Liver (tissue), 9 donors: ENCODE data around the gene EXOSC5. TPM values are rescaled to one million over a fixed set of nuclear protein-coding genes. Genes with fewer than 3 reads are reported as not detected.
"Not testable (repeated sequence)": the region's sequence is repeated elsewhere in the genome, so short reads cannot be mapped to it uniquely, and the experiment has no call there.

Source experiments
- DNase-seq: peaks from one replicate; pipeline ENCODE4 v3.0.0-alpha.2; 2017; ENCODE audit warnings: low spot score
- H3K27ac ChIP-seq, 2 donors: one replicate each; pipeline ENCODE4 v1.7.0; 2013; ENCODE audit warnings: inconsistent platforms in 2 of 2, low read length in 2 of 2, control low read depth in 1 of 2, low read depth in 1 of 2, mild to moderate bottlenecking in 1 of 2
- H3K27me3 ChIP-seq, 4 donors: one replicate each; pipeline versions ENCODE4 v1.6.1 to v1.7.0; 2013; ENCODE audit warnings: low read length in 3 of 4, inconsistent platforms in 1 of 4, mild to moderate bottlenecking in 1 of 4, moderate library complexity in 1 of 4; ENCODE audit not compliant: control insufficient read depth in 4 of 4, insufficient read depth in 4 of 4
- H3K36me3 ChIP-seq, 4 donors: one replicate each; pipeline versions ENCODE4 v1.6.1 to v1.7.0; 2013; ENCODE audit warnings: low read length in 3 of 4, mild to moderate bottlenecking in 3 of 4, low read depth in 1 of 4, moderate library complexity in 1 of 4; ENCODE audit not compliant: control insufficient read depth in 4 of 4, insufficient read depth in 3 of 4
- H3K4me1 ChIP-seq, 4 donors: one replicate each; pipeline versions ENCODE4 v1.6.1 to v1.7.0; 2013; ENCODE audit warnings: low read length in 3 of 4, mild to moderate bottlenecking in 3 of 4, moderate library complexity in 1 of 4; ENCODE audit not compliant: control insufficient read depth in 4 of 4, insufficient read depth in 4 of 4
- H3K4me3 ChIP-seq, 3 donors: one replicate each; pipeline versions ENCODE4 v1.6.1 to v1.7.0; 2013; ENCODE audit warnings: low read length in 3 of 3, control low read depth in 1 of 3, low read depth in 1 of 3, mild to moderate bottlenecking in 1 of 3
- H3K9ac ChIP-seq, 2 donors: one replicate each; pipeline ENCODE4 v1.7.0; 2013; ENCODE audit warnings: low read length in 2 of 2, mild to moderate bottlenecking in 2 of 2, moderate library complexity in 2 of 2, control low read depth in 1 of 2, low read depth in 1 of 2
- H3K9me3 ChIP-seq, 4 donors: one replicate each; pipeline versions ENCODE4 v1.6.1 to v1.7.0; 2013; ENCODE audit warnings: low read length in 3 of 4; ENCODE audit not compliant: control insufficient read depth in 4 of 4
- ATF3 ChIP-seq: IDR thresholded peaks from 2 replicates; pipeline ENCODE4 v1.6.1; 2016; ENCODE audit warnings: antibody characterized with exemption
- EGR1 ChIP-seq, 2 donors: IDR thresholded peaks; 2 replicates each; pipeline ENCODE4 v1.6.1; 2016 to 2018; ENCODE audit warnings: antibody characterized with exemption in 2 of 2, low read depth in 2 of 2
- FOXA1 ChIP-seq: IDR thresholded peaks from 2 replicates; pipeline ENCODE4 v1.6.1; 2016; ENCODE audit warnings: antibody characterized with exemption
- HNF4G ChIP-seq: IDR thresholded peaks from 2 replicates; pipeline ENCODE4 v1.6.1; 2016; ENCODE audit warnings: antibody characterized with exemption
- RAD21 ChIP-seq, 2 donors: IDR thresholded peaks; 2 replicates each; pipeline ENCODE4 v1.6.1; 2016; ENCODE audit warnings: antibody characterized with exemption in 2 of 2, mild to moderate bottlenecking in 2 of 2
- RXRA ChIP-seq, 2 donors: IDR thresholded peaks; 2 replicates each; pipeline ENCODE4 v1.6.1; 2017 to 2018; ENCODE audit warnings: antibody characterized with exemption in 2 of 2, mild to moderate bottlenecking in 1 of 2
- SP1 ChIP-seq: IDR thresholded peaks from 2 replicates; pipeline ENCODE4 v1.6.1; 2018; ENCODE audit warnings: antibody characterized with exemption, mild to moderate bottlenecking
- TAF1 ChIP-seq: conservative IDR thresholded peaks from 2 replicates; pipeline ENCODE4 v1.6.1; 2016; ENCODE audit warnings: antibody characterized with exemption, mild to moderate bottlenecking
- YY1 ChIP-seq: IDR thresholded peaks from 2 replicates; pipeline ENCODE4 v1.6.1; 2016; ENCODE audit warnings: antibody characterized with exemption, mild to moderate bottlenecking
- WGBS: extraction: QIAGEN DNeasy Blood & Tissue Kit; methylation state at CpG from one replicate; pipeline ENCODE4 v1.1.7; 2013; 5-methylcytosine and 5-hydroxymethylcytosine counted together
- polyA plus RNA-seq, 2 donors: library from polyadenylated mRNA; stranded (reverse) in 1 of 2; unstranded in 1 of 2; fragments of 200-250 nt in 1 of 2; fragments of >200 nt in 1 of 2; fragmentation: Nextera tagmentation in 1 of 2; extraction: Ambion mirVana in 1 of 2; gene quantifications; one replicate each; pipeline versions ENCODE4 v1.2.1 to v1.2.3, GENCODE V29; 2013 to 2015
- total RNA-seq, 2 donors: library from RNA; depleted of rRNA; stranded (reverse); fragments of >200 nt; gene quantifications; one replicate each; pipeline ENCODE4 v1.2.3, GENCODE V29; 2014
- TF ChIP-seq, protein P1 (sequence below): fragments of 150-350 bp; IDR thresholded peaks from 2 replicates; pipeline ENCODE4 v1.5.1; 2017; ENCODE audit warnings: improper control_type of control experiment, low read depth, low read length; ENCODE audit not compliant: missing input control
- TF ChIP-seq, protein P2 (sequence below): IDR thresholded peaks from 2 replicates; pipeline ENCODE4 v1.6.1; 2016; ENCODE audit warnings: antibody characterized with exemption, mild to moderate bottlenecking
- TF ChIP-seq, protein P3 (sequence below): IDR thresholded peaks from 2 replicates; pipeline ENCODE4 v1.6.1; 2016; ENCODE audit warnings: antibody characterized with exemption
- donor health status: healthy.
- donor health status: healthy.
- donor health status: healthy.
- donor health status: healthy.
- donor health status: healthy.

Gene EXOSC5
- total and polyA plus RNA-seq, 4 donors, result 8.3 to 26.7 (median 18.9) TPM

- H3K36me3 ChIP-seq, H3K4me3 ChIP-seq, DNase-seq, H3K27ac ChIP-seq, H3K9ac ChIP-seq, H3K27me3 ChIP-seq, H3K9me3 ChIP-seq: not testable (repeated sequence)
- 90% methylated on average over 9 of the region's 9 CpGs for WGBS
- H3K4me1 ChIP-seq, result peaks cover 0 to 19% (median 7%) of the 10 kb centered on the region in 4 donors
These were observed 50.2 kb downstream of the EXOSC5 start for GRCh38 chr19:41346916-41347315.

DNA sequence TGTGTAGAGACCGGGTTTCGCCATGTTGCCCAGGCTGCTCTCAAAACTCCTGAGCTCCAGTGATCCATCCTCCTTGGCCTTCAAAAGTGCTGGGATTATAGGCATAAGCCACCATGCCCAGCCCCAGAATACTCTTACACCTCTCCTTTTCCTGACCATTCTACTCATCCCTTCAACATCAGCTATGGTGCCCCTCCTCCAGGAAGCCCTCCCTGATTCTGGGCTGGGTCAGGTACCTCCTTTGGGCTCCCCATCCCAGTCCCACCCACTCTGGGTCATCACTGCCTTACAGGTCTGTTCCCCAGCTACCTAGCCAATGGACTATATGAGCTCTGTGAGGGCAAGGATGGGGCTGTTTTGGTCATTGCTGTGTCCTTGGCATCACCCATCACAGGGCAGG lies 53.0 kb downstream of the EXOSC5 start:
- H3K27ac ChIP-seq, result no peak overlapping the region
- TF ChIP-seq SP1, result no peak
- TF ChIP-seq FOXA1, result no peak
- no peak for TF ChIP-seq ATF3
- TF ChIP-seq RAD21 (IDR thresholded peaks at IDR 0.05), result no peak
- no peak for TF ChIP-seq HNF4G
- TF ChIP-seq, protein P1, sequence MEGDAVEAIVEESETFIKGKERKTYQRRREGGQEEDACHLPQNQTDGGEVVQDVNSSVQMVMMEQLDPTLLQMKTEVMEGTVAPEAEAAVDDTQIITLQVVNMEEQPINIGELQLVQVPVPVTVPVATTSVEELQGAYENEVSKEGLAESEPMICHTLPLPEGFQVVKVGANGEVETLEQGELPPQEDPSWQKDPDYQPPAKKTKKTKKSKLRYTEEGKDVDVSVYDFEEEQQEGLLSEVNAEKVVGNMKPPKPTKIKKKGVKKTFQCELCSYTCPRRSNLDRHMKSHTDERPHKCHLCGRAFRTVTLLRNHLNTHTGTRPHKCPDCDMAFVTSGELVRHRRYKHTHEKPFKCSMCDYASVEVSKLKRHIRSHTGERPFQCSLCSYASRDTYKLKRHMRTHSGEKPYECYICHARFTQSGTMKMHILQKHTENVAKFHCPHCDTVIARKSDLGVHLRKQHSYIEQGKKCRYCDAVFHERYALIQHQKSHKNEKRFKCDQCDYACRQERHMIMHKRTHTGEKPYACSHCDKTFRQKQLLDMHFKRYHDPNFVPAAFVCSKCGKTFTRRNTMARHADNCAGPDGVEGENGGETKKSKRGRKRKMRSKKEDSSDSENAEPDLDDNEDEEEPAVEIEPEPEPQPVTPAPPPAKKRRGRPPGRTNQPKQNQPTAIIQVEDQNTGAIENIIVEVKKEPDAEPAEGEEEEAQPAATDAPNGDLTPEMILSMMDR, result no peak
- TF ChIP-seq TAF1, result no peak
- TF ChIP-seq EGR1 (IDR thresholded peaks at IDR 0.05; ENCODE audit: low read depth in 2 of 2), result no peak
- no peak for TF ChIP-seq YY1
- TF ChIP-seq, protein P2, sequence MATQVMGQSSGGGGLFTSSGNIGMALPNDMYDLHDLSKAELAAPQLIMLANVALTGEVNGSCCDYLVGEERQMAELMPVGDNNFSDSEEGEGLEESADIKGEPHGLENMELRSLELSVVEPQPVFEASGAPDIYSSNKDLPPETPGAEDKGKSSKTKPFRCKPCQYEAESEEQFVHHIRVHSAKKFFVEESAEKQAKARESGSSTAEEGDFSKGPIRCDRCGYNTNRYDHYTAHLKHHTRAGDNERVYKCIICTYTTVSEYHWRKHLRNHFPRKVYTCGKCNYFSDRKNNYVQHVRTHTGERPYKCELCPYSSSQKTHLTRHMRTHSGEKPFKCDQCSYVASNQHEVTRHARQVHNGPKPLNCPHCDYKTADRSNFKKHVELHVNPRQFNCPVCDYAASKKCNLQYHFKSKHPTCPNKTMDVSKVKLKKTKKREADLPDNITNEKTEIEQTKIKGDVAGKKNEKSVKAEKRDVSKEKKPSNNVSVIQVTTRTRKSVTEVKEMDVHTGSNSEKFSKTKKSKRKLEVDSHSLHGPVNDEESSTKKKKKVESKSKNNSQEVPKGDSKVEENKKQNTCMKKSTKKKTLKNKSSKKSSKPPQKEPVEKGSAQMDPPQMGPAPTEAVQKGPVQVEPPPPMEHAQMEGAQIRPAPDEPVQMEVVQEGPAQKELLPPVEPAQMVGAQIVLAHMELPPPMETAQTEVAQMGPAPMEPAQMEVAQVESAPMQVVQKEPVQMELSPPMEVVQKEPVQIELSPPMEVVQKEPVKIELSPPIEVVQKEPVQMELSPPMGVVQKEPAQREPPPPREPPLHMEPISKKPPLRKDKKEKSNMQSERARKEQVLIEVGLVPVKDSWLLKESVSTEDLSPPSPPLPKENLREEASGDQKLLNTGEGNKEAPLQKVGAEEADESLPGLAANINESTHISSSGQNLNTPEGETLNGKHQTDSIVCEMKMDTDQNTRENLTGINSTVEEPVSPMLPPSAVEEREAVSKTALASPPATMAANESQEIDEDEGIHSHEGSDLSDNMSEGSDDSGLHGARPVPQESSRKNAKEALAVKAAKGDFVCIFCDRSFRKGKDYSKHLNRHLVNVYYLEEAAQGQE, result no peak
- no peak for TF ChIP-seq RXRA (IDR thresholded peaks at IDR 0.05)
- H3K27me3 ChIP-seq, result no peaks in the 10 kb centered on the region
- H3K9ac ChIP-seq, result no peak overlapping the region
- no peak overlapping the region for H3K4me3 ChIP-seq
- no peaks in the 10 kb centered on the region for H3K9me3 ChIP-seq
- DNase-seq, result no peak
- over 99% methylated on average over 2 of the region's 2 CpGs for WGBS
- peaks cover 0 to 3% (median 0%) of the 10 kb centered on the region in 4 donors for H3K4me1 ChIP-seq
- peaks cover 2 to 4% (median 3%) of the 10 kb centered on the region in 4 donors for H3K36me3 ChIP-seq

DNA sequence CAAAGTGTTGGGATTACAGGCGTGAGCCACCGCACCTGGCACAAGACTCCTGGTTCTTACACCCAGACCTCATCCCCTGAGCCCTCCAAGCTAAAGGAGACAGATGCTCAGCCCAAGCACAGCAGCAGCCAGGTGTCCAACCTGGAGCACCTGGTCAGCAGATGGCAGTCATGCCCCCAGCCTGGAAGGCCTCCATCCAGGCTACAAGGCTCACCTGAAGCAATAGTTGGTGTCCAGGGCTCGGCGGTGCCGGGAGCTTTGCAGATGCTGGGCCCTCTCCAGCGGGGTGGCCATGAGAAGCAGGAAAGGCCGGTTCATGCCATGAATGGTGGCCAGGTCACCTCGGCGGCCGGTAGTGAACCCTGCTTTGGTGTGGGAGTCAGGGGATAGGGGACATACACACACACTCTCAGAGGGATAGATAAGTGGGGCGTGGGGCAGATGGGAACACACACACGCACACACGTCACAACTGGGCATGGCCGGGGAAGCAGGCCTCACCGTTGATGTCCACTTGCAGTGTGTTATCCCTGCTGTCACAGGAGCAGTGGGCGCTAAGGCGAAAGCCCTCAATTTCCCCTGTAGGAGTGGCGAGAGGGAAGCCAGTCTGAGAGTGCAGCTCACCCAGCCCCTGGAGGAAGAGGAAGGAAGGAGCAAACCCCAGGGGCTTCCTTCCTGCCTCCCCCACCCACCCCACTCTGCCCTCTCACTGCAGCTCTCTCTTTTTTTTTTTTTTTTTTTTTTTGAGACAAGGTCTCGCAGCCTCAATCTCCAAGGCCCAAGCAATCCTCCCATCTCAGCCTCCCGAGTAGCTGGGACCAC lies 55.3 kb downstream of the EXOSC5 start:
- H3K4me3 ChIP-seq, result no peak overlapping the region
- H3K4me1 ChIP-seq, result no peaks in the 10 kb centered on the region
- 76% methylated on average over 20 of the region's 20 CpGs for whole genome bisulfite sequencing
- no peak overlapping the region for H3K9ac ChIP-seq
- H3K27ac ChIP-seq, result no peak overlapping the region
- TF ChIP-seq RAD21 (IDR thresholded peaks at IDR 0.05), result peak; percentile 14 to 39
- TF ChIP-seq TAF1, result no peak
- TF ChIP-seq, protein P3, sequence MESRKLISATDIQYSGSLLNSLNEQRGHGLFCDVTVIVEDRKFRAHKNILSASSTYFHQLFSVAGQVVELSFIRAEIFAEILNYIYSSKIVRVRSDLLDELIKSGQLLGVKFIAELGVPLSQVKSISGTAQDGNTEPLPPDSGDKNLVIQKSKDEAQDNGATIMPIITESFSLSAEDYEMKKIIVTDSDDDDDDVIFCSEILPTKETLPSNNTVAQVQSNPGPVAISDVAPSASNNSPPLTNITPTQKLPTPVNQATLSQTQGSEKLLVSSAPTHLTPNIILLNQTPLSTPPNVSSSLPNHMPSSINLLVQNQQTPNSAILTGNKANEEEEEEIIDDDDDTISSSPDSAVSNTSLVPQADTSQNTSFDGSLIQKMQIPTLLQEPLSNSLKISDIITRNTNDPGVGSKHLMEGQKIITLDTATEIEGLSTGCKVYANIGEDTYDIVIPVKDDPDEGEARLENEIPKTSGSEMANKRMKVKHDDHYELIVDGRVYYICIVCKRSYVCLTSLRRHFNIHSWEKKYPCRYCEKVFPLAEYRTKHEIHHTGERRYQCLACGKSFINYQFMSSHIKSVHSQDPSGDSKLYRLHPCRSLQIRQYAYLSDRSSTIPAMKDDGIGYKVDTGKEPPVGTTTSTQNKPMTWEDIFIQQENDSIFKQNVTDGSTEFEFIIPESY, result no peak
- no peaks in the 10 kb centered on the region for H3K27me3 ChIP-seq
- DNase-seq, result no peak
- no peaks in the 10 kb centered on the region for H3K9me3 ChIP-seq
- peaks cover 2 to 4% (median 3%) of the 10 kb centered on the region in 4 donors for H3K36me3 ChIP-seq
